NCI-H446 treated with DMSO at 0.1 percent for 48 hours (cell line): ENCODE data around the gene CCDC136.

ENCODE experiments used
- DNase-seq: peaks from one replicate; lab custom pipeline; 2025; lab: John Stamatoyannopoulos, UW

CCDC136 gene

DNA sequence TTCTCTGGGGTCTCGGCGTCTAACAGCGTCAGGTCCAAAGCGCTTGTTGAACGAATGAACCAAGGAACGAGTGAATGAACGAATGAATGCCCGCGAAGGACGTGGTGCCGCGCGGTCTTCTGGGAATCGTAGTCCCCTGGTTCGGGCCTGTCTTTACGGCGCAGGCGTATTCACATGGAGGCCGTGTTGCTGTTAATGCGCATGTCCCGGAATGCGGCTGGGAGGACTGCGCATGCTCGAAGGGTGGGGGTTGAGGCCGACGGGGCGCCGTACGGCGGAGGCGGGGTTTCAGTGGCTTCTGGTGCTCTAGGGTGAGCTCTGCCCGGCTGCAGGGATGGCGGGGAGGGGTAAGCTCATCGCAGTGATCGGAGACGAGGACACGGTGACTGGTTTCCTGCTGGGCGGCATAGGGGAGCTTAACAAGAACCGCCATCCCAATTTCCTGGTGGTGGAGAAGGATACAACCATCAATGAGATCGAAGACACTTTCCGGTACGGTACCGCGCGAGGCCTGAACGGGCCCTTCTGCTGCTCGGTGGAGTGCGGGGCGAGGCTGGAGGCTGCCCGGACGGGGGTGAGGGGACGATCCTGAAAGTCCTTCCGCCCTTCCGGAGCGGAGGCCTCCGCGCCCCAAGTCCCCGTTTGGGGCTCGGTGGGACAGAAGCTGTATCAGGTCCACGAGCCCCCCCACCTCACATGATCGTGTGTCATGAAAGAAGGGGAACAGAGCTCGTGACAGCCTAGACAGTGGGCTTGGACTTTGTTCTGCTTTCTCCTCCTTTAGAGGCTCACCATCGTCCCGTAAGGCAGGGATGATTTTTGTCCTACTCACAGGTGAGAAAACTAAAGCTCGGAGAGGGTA, 71.0 kb downstream of the CCDC136 start, which contains the start of gene ATP6V1F:
Gene ATP6V1F, plus strand, starts transcription at position 286 of the 862 bp plus-strand sequence. Its CDS starts 49 bp downstream, at position 335.
- DNase-seq = peak; percentile 91

DNA sequence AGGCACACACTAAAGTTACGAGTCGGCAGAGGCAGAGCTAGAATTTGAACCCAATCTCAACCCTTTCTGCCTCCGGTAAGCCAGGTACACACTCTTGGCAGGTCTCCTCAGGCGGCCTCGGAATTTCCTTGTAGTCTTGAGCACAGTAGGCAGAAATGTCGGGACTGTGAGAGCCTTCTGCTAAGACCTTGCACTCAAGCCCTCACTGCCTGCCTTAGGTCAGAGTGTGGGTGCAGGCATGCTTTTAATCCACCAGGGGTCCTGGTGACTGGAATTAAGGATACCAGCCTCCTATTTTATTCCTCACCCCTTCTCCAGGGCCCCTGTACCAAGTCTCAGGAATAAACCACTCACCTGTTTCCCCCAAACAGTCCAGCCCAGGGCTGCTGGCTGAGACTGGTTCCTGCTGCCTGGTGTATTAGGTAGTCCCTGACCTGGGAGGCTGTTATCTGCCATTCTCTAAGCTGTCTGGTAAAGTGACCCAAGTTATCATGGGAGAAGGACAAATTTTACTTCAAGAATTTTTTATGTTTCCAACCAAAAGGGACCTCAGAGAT, 71.7 kb downstream of the CCDC136 start:
- DNase-seq = no peak

DNA sequence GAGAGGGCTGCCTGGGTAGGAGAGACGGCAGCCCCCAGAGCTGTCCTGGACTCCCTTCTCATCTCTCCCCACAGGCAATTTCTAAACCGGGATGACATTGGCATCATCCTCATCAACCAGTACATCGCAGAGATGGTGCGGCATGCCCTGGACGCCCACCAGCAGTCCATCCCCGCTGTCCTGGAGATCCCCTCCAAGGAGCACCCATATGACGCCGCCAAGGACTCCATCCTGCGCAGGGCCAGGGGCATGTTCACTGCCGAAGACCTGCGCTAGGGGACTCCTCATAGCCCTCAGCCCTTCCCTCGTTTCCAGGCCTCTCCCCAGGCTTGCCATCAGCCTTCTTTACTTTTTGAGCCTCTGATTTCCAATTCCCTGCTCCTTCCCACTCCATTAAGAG, 73.5 kb downstream of the CCDC136 start:
- DNase-seq = no peak

DNA sequence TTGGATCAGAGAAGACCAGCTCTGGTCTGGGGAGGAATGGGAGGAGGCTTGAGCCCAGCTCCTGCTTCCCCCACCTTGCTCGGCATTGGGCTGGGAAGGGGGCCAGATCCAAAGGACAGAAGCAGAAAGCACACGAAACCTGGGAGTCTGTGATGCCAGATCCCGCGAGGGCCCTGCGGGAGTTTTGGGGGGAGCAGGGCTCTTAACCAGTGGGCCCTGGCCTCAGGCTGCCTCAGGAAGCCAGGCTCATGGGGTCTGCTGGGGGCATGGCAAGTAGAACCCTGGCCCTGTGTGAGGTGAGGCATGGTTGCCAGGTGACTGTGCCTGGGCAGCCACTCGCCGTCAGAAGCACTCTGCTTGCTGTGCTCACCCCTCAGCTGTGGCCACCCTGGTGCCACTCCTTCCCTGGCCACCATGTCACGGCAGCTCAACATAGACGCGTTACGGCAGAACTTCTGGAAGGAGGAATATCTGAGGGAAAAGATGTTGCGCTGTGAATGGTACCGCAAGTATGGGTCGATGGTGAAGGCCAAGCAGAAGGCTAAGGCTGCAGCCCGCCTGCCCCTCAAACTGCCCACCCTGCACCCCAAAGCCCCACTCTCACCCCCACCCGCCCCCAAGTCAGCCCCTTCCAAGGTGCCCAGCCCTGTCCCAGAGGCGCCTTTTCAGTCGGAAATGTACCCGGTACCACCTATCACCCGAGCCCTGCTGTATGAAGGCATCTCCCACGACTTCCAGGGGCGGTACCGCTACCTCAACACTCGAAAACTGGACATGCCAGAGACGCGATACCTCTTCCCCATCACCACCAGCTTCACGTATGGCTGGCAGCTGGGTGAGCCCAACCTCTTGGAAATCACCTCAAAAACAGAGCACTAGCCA, 74.5 kb downstream of the CCDC136 start:
- no peak for DNase-seq

- no peak for DNase-seq
Observed at GRCh38 chr7:128867241-128867640, 75.5 kb downstream of the CCDC136 start.

GRCh38 chr7:128867842-128868623, 76.3 kb downstream of the CCDC136 start:
- DNase-seq = no peak

- DNase-seq = no peak
Observed at GRCh38 chr7:128868624-128869137, 76.9 kb downstream of the CCDC136 start.

DNA sequence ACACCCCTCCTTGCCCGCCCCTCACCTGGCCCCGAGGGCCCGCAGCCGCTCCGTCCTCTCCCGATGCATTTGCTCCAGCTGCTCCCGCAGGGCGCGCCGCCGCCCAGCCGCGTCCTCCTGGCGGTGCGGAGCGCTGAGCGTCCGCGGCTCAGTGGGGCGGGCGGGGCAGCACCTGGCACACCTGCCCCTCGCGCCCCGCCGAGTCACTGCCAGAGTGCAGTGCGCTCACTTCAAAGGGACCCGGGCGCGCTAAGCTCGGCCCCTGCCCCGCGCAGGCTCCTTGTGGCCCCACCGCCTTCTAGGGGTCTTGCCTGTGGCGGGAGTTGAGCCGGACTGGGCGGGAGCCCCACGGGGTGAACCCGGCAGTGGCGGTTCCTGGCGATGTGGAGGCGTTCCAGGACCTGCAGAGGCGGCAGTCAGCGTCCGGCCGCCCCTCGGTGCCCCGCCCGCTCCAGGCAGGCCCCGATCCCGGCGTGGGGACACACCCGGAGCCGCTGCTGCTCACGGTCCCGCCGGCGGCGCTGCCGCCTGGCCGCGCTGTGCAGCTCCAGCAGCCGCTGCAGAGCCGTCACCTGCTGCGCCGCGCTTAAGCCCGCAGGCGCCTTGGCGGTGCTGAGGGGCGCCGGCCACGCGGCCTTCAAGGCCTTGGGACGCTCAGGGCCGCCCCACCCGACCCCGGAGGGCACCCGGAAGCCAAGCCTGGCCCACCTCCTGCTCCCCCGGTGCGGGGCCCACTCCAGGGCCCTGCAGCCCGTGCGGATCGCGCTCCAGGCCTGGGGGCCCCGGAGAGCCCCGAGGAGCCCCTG, 77.6 kb downstream of the CCDC136 start:
- no peak for DNase-seq

DNA sequence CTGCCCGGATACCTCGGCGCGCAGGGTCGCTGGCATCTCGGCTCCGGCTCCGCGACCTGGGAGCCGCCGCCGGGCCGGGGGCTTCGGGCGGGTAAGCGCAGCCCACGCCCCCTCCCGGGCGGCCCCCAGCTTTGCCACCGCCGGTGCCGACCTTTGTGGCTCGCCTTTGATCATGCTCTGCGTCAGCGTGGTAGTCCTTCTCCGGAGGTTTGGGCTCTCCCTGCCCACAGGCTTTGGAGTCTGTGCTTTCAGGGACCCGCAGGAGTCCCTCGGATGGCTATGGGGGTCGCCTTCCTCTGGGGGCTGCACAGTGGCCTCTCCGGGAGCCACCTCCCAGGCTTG, 78.1 kb downstream of the CCDC136 start:
- no peak for DNase-seq

GRCh38 chr7:128871050-128871449, 79.3 kb downstream of the CCDC136 start:
- DNase-seq = no peak
